Spleen (tissue), 7 donors: ENCODE results near the gene MED28.

Experiments used
- POLR2A ChIP-seq, 3 donors: fragments of 450-650 bp; IDR thresholded peaks; one replicate each; pipeline ENCODE4 v1.5.1; 2017; ENCODE audit warnings: antibody characterized with exemption in 3 of 3, mild to moderate bottlenecking in 1 of 3
- TF ChIP-seq, protein P1 (sequence below), 11 experiments: fragments of 200-600 bp in 7 of 11; fragments of 450-650 bp in 4 of 11; sonication (generic) in 4 of 11; IDR thresholded peaks in 8 of 11; conservative IDR thresholded peaks in 3 of 11; 1 replicate in 7 of 11; 2 replicates in 4 of 11; pipeline versions ENCODE4 v1.4.0 to v1.8.0; 2016 to 2021; ENCODE audit warnings: antibody characterized with exemption in 11 of 11, inconsistent platforms in 4 of 11, mild to moderate bottlenecking in 1 of 11
- donor health status: DM: no; HTN: no; CAD: no; lungs with moderate emphysema.
- donor health status: DM: no; HTN: no; CAD: no.
- donor health status: DM: no; HTN: no; CAD: no.

- TF ChIP-seq, protein P1, sequence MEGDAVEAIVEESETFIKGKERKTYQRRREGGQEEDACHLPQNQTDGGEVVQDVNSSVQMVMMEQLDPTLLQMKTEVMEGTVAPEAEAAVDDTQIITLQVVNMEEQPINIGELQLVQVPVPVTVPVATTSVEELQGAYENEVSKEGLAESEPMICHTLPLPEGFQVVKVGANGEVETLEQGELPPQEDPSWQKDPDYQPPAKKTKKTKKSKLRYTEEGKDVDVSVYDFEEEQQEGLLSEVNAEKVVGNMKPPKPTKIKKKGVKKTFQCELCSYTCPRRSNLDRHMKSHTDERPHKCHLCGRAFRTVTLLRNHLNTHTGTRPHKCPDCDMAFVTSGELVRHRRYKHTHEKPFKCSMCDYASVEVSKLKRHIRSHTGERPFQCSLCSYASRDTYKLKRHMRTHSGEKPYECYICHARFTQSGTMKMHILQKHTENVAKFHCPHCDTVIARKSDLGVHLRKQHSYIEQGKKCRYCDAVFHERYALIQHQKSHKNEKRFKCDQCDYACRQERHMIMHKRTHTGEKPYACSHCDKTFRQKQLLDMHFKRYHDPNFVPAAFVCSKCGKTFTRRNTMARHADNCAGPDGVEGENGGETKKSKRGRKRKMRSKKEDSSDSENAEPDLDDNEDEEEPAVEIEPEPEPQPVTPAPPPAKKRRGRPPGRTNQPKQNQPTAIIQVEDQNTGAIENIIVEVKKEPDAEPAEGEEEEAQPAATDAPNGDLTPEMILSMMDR (IDR thresholded peaks at IDR 0.05 in 8 of 11, conservative IDR thresholded peaks at IDR 0.05 in 3 of 11), result peak; percentile 60 to 95 (median 89)
- no peak for TF ChIP-seq POLR2A (IDR thresholded peaks at IDR 0.05)
Observed at GRCh38 chr4:17636696-17637622, 22.5 kb downstream of the MED28 start.
